Activated CD4-positive, CD25-positive, alpha-beta regulatory T cell treated with anti-CD3 and anti-CD28 coated beads, Interleukin-2, amount 50 U/mL, for 24 hours (primary cell): ENCODE measurements around the gene SNRNP35.
A peak's percentile ranks its signal among the peaks of the same experiment; 100 is the strongest.
"Not testable (repeated sequence)": the region's sequence is repeated elsewhere in the genome, so short reads cannot be mapped to it uniquely, and the experiment has no call there.

ENCODE experiments used
- ATAC-seq, 2 donors: fragments of 150-1000 bp; cut with Tn5 transposase; one replicate each; pipeline ENCODE4 v1.10.0; 2021; ENCODE audit warnings: mild to moderate bottlenecking in 1 of 2, moderate library complexity in 1 of 2

The SNRNP35 gene, protein sequence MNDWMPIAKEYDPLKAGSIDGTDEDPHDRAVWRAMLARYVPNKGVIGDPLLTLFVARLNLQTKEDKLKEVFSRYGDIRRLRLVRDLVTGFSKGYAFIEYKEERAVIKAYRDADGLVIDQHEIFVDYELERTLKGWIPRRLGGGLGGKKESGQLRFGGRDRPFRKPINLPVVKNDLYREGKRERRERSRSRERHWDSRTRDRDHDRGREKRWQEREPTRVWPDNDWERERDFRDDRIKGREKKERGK

DNA sequence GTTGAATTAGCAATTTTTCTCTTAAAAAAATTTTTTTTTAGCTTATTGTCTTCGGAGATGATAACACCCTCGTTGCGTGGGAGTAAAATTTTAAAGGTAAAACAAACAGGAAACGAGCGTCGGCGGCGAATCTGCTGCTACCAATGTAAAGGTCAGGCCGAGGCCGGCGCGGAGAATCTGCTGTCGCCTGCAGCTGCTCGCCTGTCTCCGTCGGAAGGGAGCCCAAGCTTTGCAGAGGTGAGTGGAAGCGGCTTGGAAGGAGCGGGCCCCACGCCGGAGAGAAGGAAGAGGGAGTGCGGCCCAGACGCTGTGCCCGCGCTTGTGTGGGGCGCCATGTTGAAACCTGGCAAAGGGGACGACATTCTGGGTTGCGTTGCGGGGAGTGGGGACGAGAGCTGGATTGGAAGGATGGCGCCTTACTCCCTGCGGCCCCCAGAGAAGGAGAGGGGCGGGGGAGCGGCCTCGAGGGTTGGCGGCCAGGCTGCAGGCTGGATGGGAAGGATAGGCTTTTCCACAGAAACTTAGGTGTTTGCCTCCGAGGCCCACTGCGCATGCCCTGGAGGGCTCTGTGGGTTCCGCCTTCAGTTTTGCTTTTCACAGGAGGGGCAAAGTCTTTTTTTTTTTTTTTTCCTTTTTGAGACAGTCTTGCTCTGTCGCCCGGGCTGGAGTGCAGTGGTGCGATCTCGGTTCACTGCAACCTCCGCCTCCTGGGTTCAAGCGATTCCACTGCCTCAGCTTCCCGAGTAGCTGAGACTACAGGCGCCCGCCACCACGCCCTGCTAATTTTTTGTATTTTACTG lies at the start of gene SNRNP35:
TSS of gene SNRNP35 (plus strand) at position 160 of the 800 bp plus-strand sequence. CDS start 7,402 bp downstream, outside the sequence.
- ATAC-seq = peak; percentile 71 to 83

DNA sequence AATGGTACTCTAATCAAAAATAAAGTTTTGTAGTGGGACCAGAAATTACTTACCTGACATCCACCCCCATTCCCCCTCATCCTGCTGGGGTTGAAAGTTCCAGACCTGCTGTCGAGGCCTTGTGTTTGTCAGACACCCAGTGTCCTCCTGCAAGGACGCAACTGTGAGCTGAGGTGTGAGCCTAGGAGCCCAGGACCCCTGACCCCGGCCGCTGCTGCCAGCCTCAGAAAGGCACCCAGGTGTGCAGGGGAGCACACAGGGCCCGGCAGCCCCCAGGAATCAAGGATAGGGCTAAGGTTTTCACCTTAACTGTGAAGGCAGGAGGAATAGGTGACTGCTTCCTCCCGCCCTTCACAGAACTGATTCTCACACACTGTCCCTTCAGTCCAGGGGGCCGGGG lies 49.3 kb upstream of the SNRNP35 start:
- ATAC-seq = not testable (repeated sequence)

GRCh38 chr12:123409284-123410040 lies 48.5 kb upstream of the SNRNP35 start:
- peak in 1 of 2 donors; percentile 21 for ATAC-seq

DNA sequence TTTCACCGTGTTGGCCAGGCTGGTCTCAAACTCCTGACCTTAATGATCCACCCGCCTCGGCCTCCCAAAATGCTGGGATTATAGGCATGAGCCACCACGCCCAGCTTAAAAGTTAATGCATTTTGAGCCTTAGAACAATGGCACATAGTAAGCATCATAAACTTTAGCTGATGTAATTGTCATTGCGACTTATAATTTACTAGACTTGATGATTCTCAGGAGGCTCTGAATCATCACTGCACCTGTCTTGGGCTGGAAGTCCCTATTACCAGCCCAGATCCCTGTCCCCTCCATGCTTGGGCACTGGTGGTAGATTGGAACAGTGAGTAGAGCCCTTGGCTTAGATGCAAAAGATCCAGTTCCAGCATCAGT lies 47.9 kb upstream of the SNRNP35 start:
- ATAC-seq = no peak

DNA sequence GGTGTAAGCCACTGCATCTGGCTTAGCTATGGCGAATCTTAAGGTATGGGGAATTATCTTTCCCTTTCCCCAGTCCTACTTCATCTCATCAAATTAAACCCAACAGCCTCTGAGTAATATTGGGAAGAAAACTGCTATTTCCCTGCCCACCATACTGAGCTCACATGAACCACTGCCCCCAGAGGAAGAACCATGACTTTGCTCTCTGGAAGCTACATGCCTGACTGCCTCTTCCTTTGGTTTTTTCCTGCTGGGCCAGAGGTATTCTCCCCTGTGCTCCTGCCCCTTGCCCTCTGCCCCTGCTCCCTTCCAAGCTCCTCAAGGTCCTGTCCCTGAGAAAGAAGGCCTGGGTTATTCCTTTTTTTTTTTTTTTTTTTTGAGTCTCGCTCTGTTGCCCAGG lies 36.6 kb upstream of the SNRNP35 start:
- no peak for ATAC-seq

DNA sequence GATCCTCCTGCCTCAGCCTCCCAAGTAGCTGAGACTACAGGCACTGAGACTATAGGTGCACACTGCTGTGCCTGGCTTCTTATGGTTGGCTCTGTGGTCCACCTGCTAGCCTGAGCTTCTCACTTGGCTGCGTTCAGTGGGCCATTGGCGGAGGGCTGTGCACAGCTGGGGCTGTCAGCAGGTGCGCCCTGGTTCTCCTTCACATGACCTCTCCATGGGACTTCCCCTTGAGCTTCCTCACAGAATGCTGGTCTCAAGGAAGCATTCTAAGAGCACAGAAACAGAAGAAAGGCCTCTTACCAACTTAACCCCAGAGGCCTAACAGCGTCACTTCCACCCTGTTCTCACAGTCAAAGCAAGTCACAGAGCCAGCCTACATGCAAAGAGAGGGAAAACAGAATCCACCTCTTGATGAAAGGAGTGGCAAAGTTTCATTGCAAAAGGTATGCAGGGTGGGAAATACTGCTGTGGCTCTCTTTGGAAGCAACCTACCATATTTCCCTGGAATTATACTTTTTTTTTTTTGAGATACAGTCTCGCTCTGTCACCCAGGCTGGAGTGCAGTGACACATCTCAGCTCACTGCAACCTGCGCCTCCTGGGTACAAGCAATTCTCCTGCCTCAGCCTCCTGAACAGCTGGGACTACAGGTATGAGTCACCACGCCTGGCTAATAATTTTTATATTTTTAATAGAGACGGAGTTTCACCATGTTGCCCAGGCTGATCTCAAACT lies 30.7 kb upstream of the SNRNP35 start:
- peak; percentile 66 to 67 for ATAC-seq

- ATAC-seq = no peak
Measured at GRCh38 chr12:123428591-123428990, 29.3 kb upstream of the SNRNP35 start.

DNA sequence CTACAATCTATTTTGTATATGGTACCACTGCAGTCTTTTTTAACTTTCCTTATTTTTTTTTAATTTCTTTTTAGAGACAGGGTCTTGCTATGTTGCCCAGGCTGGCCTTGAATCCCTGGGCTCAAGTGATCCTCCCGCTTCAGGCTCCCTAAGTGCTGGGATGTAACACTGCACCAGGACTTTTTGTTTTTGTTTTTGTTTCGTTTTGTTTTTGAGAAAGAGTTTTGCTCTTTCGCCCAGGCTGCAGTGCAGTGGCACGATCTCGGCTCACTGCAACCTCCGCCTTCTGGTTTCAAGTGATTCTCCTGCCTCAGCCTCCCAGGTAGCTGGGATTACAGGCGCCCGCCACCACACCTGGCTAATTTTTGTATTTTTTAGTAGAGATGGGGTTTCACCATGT lies 28.8 kb upstream of the SNRNP35 start:
- ATAC-seq = not testable (repeated sequence)

- ATAC-seq = peak; percentile 14 to 16
Measured at GRCh38 chr12:123431951-123432817, 25.8 kb upstream of the SNRNP35 start.

DNA sequence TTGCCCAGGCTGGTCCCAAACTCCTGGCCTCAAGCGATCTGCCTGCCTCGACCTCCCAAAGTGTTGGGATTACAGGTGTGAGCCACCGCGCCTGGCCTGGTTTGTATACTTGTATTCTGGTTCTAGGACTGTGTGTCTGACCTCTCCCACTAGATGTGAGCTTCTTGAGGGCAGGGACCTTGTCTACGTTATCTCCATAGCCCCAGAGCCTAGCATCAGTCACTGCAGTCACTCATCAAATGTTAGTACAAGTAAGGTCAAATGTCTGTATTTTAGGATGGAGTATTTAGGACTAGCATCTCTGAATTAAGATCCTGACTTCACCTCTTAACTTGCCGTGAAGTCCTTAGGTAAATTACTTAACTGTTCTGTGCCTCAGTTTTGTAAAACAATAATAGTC lies 24.3 kb upstream of the SNRNP35 start:
- no peak for ATAC-seq

DNA sequence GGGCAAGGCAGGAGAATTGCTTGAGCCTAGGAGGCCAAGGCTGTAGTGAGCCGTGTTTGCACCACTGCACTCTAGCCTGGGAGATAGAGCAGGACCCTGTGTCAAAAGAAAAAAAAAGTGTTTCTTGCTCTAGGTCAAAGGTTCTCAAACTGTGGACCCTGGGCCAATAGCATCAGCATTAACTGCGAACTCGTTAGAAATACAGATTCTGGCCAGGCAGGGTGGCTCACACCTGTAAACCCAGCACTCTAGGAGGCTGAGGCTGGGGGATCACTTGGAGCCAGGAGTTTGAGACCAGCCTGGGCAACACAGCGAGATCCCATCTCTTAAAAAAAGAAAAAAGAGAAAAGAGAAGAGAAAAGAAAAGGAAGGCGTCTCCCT lies 22.3 kb upstream of the SNRNP35 start:
- ATAC-seq = no peak

DNA sequence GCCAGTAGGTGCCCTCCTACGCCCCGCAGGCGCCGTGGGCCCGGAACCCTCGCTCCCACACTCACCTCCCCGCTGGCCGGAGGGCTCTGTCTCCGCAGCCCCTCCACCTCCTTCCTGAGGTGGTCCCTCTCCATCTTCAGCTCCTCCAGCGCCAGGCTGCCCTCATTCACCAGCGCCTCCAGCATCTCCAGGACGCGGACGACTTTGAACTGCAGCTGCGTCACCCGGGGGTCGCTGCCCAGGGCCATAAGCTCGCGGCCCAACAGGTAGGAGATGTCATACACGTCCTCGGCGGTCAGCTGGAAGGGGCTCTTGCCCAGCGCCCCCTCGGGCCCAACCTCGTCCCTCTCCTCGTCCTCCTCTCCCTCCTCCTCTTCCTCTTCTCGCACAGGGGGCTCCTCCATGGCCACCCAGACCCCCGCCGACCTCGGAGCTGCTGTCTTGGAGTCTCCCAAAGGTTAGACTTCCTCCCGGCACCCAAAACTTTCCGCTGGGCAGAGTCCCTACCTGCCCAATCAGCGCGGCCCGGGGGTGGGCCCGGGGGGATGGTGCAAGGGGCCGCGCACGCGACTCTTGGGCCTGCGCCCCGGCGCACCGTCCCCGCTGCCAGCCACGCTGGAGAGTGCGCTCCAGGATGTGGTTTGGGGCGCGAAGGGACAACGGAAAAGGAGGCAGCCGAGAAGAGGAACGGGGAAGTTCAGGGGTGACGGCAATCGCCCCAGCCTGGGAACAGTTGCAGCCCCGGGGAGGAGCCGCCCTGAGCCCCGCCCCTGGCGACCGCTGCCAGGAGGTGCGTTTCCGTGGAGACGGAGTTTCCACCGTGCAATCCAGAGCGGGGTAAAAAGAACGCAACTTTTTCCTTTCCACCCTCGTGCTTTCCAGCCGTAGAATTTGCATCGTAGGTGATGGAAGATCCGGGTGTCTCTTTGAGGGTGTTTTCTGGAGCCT lies 21.6 kb upstream of the SNRNP35 start, which contains the start of gene RILPL2:
TSS of gene RILPL2 (minus strand) at position 668 of the 948 bp plus-strand sequence. CDS start at position 404, 264 bp downstream.
- peak; percentile 86 to 90 for ATAC-seq

DNA sequence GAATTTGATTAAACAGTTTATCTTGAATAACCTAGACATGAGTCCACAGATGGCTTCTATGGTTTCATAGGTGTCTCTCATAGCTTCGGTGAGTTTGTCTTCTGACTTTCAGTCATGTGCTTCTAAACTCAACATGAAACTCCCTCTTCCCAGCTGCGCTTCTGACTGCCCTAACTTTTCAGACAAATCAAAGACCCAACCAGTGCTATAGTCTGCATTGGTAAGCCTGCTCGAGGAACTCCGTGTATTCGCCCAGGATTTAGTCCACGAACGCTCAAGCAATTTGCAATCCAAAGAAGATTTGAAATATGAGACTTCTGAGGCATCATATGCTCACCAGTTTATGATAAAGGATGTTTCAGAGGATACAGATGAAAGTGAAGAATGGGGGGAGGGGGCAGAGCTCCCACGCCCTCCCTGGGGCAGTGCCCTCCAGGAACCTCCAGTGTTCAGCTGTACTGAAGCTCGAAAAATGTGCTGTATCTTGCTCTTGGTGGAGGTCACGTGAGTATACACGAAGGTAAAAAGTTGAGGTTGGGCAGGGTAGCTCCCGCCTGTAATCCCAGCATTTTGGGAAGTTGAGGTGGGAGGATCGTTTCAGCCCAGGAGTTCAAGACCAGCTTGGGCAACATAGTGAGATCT lies 16.3 kb upstream of the SNRNP35 start:
- no peak for ATAC-seq

GRCh38 chr12:123442774-123443173 lies 15.2 kb upstream of the SNRNP35 start:
- no peak for ATAC-seq

- ATAC-seq = no peak
Measured at GRCh38 chr12:123444092-123445026, 13.6 kb upstream of the SNRNP35 start.

GRCh38 chr12:123445388-123446332 lies 12.3 kb upstream of the SNRNP35 start:
- no peak for ATAC-seq

DNA sequence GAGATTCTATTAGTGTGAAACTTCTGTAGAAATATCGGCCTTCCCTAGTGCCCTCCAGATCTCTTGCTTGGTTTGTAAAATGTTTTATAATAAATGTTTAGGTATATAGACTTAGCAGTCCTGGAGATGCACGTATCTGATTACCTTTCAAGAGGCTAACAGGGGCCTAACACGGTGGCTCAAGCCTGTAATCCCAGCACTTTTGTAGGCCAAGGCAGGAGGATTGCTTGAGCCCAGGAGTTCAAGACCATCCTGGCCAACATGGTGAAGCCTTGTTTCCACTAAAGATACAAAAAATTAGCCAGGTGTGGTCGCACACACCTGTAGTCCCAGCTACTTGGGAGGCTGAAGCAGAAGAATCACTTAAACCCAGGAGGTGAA lies 11.6 kb upstream of the SNRNP35 start:
- ATAC-seq = no peak
